ENCODE results near the gene RGS21.
"Not testable (repeated sequence)": the region's sequence is repeated elsewhere in the genome, so short reads cannot be mapped to it uniquely, and the experiment has no call there.

Gene RGS21

GRCh38 chr1:192303029-192303428 is 13.8 kb upstream of the RGS21 start:
- no peak overlapping the region for H3K27ac ChIP-seq
- TF ChIP-seq, protein P1, sequence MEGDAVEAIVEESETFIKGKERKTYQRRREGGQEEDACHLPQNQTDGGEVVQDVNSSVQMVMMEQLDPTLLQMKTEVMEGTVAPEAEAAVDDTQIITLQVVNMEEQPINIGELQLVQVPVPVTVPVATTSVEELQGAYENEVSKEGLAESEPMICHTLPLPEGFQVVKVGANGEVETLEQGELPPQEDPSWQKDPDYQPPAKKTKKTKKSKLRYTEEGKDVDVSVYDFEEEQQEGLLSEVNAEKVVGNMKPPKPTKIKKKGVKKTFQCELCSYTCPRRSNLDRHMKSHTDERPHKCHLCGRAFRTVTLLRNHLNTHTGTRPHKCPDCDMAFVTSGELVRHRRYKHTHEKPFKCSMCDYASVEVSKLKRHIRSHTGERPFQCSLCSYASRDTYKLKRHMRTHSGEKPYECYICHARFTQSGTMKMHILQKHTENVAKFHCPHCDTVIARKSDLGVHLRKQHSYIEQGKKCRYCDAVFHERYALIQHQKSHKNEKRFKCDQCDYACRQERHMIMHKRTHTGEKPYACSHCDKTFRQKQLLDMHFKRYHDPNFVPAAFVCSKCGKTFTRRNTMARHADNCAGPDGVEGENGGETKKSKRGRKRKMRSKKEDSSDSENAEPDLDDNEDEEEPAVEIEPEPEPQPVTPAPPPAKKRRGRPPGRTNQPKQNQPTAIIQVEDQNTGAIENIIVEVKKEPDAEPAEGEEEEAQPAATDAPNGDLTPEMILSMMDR (conservative IDR thresholded peaks at IDR 0.05), result no peak
- TF ChIP-seq ZFX (IDR thresholded peaks at IDR 0.05), result no peak

GRCh38 chr1:192308314-192308713 is 8.5 kb upstream of the RGS21 start:
- H3K27ac ChIP-seq, result not testable (repeated sequence)

DNA sequence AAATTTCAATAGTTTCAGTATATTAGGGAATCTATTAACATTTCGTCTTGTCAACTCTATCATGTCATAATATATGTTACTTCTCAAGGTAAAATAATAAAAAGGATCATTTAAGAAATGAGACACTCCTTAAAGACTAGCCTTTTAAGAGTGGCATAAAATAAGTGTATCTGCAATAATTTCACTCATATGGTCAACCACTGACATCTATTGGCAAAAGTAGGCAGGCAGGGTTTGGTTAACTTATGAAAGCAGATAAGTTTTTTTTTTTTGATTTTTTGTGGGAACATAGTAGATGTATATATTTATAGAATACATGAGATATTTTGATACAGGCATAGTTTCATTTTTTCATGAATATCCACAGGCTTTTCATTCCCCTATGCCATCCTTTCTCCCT is 5.5 kb upstream of the RGS21 start:
- TF ChIP-seq, protein P1 (conservative IDR thresholded peaks at IDR 0.05), result peak; percentile 55
- no peak for TF ChIP-seq ZFX (IDR thresholded peaks at IDR 0.05)

DNA sequence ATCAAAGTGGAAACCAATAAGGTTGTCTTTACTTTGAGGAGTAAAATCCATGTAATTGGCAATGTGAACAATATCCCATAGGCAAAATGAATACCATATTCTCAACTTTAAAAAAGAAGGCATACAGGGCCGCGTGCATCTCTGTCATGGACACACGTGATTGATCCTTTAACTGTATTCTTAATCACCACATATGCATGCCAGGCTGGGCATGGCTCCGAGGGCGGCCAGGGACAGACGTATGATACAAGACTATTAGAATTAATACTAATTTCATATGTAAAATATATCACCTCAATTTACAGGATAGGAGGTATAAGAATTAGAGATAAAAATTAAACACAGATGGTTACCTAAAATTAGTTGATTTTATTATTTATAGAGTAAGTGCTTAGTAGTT is 11.2 kb downstream of the RGS21 start:
- no peak for TF ChIP-seq ZFX (IDR thresholded peaks at IDR 0.05)
- TF ChIP-seq, protein P1 (conservative IDR thresholded peaks at IDR 0.05), result no peak
- no peak overlapping the region for H3K27ac ChIP-seq

More for the DNA sequence above, 5.5 kb upstream of the RGS21 start:
- no peak overlapping the region for H3K27ac ChIP-seq

- H3K27ac ChIP-seq, result no peak overlapping the region
- no peak for TF ChIP-seq ZFX (IDR thresholded peaks at IDR 0.05)
- TF ChIP-seq, protein P1 (conservative IDR thresholded peaks at IDR 0.05), result no peak
Measured at GRCh38 chr1:192342842-192343241, 26.1 kb downstream of the RGS21 start.

GRCh38 chr1:192343344-192343743 is 26.6 kb downstream of the RGS21 start:
- no peak overlapping the region for H3K27ac ChIP-seq
- no peak for TF ChIP-seq ZFX (IDR thresholded peaks at IDR 0.05)

DNA sequence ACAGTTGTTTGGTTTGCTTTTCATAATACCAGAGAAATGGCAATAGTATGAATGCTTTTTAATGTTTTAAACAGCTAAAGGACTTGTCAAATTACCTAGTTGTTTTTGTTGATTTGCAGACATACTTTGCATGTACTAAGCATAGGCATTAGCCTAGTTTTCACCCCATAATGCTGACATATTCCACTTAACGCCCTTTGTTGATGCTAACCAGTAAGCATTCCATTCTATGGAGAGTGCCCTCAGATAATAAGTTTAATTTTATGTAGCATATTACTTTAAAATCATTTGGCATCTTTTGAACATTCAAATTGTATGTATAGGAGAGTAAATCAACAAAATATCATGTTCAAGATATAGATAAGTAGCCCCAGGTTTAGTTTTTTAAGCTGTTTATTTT is 32.5 kb downstream of the RGS21 start:
- no peak overlapping the region for H3K27ac ChIP-seq
- TF ChIP-seq, protein P1 (conservative IDR thresholded peaks at IDR 0.05), result no peak
- no peak for TF ChIP-seq ZFX (IDR thresholded peaks at IDR 0.05)

GRCh38 chr1:192350356-192350755 is 33.6 kb downstream of the RGS21 start:
- H3K27ac ChIP-seq, result no peak overlapping the region
- TF ChIP-seq, protein P1 (conservative IDR thresholded peaks at IDR 0.05), result no peak
- no peak for TF ChIP-seq ZFX (IDR thresholded peaks at IDR 0.05)

DNA sequence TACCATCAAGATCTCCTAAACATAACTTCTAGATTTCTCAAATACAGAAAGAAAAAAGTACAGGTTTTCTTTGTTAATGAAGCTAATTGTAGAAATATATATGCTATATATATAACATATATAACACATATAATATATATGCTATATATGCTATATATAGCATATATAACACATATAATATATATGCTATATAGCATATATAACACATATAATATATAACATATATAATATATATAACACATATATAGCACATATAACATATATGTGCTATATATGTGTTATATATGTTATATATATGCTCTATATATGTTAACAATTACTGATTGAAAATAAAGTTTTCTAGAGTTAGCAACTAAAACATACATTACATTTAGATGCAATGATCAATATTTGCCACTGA is 34.8 kb downstream of the RGS21 start:
- no peak for TF ChIP-seq ZFX (IDR thresholded peaks at IDR 0.05)
- H3K27ac ChIP-seq, result no peak overlapping the region
